Gastrocnemius medialis (tissue), 4 donors: ENCODE results near the gene CLTRN. TPM values are rescaled to one million over a fixed set of nuclear protein-coding genes. Genes with fewer than 3 reads are reported as not detected.

Experiments
- ATAC-seq, 2 donors: fragments of 150-250 bp; one replicate each; pipeline ENCODE4 v1.9.1; 2016
- DNase-seq, 2 donors: peaks; one replicate each; pipeline ENCODE4 v3.0.0-alpha.2; 2019
- H3K27ac ChIP-seq, 4 donors: fragments of 200-600 bp; sonication (generic); 1 replicate in 1 of 4; 2 replicates in 3 of 4; pipeline ENCODE4 v1.5.1; 2016 to 2018; ENCODE audit warnings: mild to moderate bottlenecking in 2 of 4, moderate library complexity in 1 of 4
- H3K27me3 ChIP-seq, 3 donors: fragments of 200-600 bp; sonication (generic) in 2 of 3; 1 replicate in 1 of 3; 2 replicates in 2 of 3; pipeline versions ENCODE4 v1.5.1 to v1.6.0; 2016 to 2019; ENCODE audit warnings: mild to moderate bottlenecking in 1 of 3, moderate library complexity in 1 of 3
- H3K36me3 ChIP-seq, 2 donors: fragments of 200-600 bp; sonication (generic) in 1 of 2; one replicate each; pipeline ENCODE4 v1.5.1; 2017 to 2018
- H3K4me1 ChIP-seq, 2 donors: fragments of 200-600 bp; sonication (generic) in 1 of 2; one replicate each; pipeline ENCODE4 v1.5.1; 2016 to 2017; ENCODE audit warnings: mild to moderate bottlenecking in 2 of 2
- H3K4me3 ChIP-seq, 4 donors: fragments of 200-600 bp; sonication (generic) in 3 of 4; 1 replicate in 1 of 4; 2 replicates in 3 of 4; pipeline ENCODE4 v1.5.1; 2016 to 2019; ENCODE audit warnings: mild to moderate bottlenecking in 2 of 4
- H3K9me3 ChIP-seq, 3 donors: fragments of 200-600 bp; sonication (generic) in 2 of 3; 1 replicate in 1 of 3; 2 replicates in 2 of 3; pipeline ENCODE4 v1.5.1; 2016 to 2019
- POLR2A ChIP-seq, 2 donors: fragments of 450-650 bp; IDR thresholded peaks; one replicate each; pipeline ENCODE4 v1.6.1; 2017; ENCODE audit warnings: antibody characterized with exemption in 2 of 2, mild to moderate bottlenecking in 2 of 2, moderate library complexity in 2 of 2
- in situ Hi-C, 4 donors: fragments of 200-750 bp; cut with MboI; loops; one replicate each; pipeline versions ENCODE4 v1.15.0 to v1.8.0; 2017; ENCODE audit warnings: low sequenced_read_pairs in 4 of 4
- intact Hi-C: fragments of 100-400 bp; cut with DNase I; formaldehyde crosslinking; loops from one replicate; pipeline ENCODE4 v1.15.1; 2023; ENCODE audit warnings: low total_unique reads
- total RNA-seq, 4 donors: library from RNA; depleted of rRNA; stranded (reverse); fragments of >200 nt; gene quantifications; one replicate each; pipeline versions ENCODE4 v1.1.0 to v1.2.3, GENCODE V29; 2016
- TF ChIP-seq, protein P1 (sequence below), 5 experiments: fragments of 450-650 bp in 3 of 5; fragments of 200-600 bp in 2 of 5; sonication (generic) in 2 of 5; IDR thresholded peaks in 4 of 5; conservative IDR thresholded peaks in 1 of 5; 1 replicate in 4 of 5; 2 replicates in 1 of 5; pipeline ENCODE4 v1.5.1; 2016 to 2019; ENCODE audit warnings: antibody characterized with exemption in 5 of 5, mild to moderate bottlenecking in 3 of 5, moderate library complexity in 3 of 5

Gene CLTRN
- total RNA-seq, 4 donors from 2014 or later: 0.26 TPM; not detected in 3

DNA sequence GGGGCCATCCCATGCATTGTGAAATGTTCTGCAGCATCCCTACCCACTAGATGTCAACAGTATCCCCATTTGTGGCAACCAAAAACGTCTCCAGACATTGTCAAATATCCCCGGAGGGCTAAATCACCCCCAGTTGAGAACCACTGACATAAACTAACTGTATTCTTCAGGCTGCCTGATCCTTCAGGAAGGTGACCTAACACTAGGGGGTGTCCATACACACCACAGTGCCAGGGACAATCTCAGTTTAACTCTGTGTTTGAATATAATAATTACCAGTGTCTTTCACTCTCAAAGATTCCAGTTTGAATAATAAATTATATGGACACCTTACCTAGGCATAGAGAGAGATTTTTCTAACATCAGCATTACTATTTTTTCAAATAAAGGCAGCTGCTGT is 70.2 kb downstream of the CLTRN start:
- Histone ChIP-seq H3K4me3 (no peak overlapping the region), H3K9me3 (no peaks in the 10 kb centered on the region), H3K27ac (no peak overlapping the region), H3K36me3 (no peaks in the 10 kb centered on the region), H3K27me3 (no peaks in the 10 kb centered on the region), H3K4me1 (no peaks in the 10 kb centered on the region)
- ATAC-seq (no peak), DNase-seq (no peak)
- in situ Hi-C loops: no loop called here
- TF ChIP-seq, protein P1, sequence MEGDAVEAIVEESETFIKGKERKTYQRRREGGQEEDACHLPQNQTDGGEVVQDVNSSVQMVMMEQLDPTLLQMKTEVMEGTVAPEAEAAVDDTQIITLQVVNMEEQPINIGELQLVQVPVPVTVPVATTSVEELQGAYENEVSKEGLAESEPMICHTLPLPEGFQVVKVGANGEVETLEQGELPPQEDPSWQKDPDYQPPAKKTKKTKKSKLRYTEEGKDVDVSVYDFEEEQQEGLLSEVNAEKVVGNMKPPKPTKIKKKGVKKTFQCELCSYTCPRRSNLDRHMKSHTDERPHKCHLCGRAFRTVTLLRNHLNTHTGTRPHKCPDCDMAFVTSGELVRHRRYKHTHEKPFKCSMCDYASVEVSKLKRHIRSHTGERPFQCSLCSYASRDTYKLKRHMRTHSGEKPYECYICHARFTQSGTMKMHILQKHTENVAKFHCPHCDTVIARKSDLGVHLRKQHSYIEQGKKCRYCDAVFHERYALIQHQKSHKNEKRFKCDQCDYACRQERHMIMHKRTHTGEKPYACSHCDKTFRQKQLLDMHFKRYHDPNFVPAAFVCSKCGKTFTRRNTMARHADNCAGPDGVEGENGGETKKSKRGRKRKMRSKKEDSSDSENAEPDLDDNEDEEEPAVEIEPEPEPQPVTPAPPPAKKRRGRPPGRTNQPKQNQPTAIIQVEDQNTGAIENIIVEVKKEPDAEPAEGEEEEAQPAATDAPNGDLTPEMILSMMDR (IDR thresholded peaks at IDR 0.05 in 4 of 5, conservative IDR thresholded peaks at IDR 0.05 in 1 of 5): peak in 1 of 5 experiments; percentile 11
- TF ChIP-seq POLR2A (IDR thresholded peaks at IDR 0.05): no peak
- intact Hi-C loops: no loop called here

DNA sequence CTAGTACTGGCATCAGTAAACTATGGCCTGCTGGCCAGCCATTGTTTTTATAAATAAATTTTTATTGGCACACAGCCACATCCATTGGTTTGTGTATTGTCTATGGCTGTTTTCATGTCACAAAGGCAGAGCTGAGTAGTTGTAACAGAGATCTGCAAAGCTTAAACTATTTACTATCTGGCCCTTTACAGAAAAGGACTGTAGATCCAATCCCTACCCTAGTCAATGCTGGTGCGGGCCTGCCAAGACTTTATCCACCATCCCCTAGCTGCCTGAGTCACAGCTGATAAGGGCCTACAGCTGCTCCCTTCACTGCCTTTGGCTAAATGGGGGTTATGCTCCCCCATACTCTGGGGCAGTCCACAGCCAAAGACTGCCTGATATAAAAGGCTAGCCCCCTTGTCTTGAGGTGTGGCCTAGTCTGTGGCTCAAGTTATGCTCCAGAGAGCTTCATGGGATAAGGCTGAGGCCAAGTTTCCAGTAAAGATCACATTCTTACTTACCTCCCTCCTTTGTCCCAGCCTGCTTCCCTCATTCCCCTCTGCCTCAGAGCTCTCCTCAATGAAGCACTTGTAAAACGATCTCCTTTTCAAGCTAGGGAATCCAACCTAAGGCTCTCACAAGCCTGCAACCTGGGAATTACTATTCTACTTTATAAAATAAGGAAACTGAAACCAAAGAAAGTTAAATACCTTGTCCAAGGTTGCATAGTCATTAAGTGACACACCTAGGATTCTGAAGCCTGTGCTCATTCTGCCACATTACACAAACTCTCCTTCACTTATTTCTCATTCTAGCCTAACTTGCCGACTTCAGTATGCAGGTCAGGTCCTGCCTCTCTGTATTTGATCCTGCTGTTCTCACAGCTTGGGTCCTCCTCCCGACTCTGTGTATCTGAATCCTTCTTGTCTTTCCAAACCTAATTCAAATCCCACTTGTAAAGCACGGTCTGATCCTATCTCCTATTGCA is 84.5 kb downstream of the CLTRN start:
- intact Hi-C loops (no loop called here), in situ Hi-C loops (no loop called here)
- Histone ChIP-seq H3K4me3 (no peak overlapping the region), H3K36me3 (no peaks in the 10 kb centered on the region), H3K27me3 (peaks cover 0 to 3% (median 0%) of the 10 kb centered on the region in 3 donors), H3K4me1 (no peaks in the 10 kb centered on the region), H3K9me3 (no peaks in the 10 kb centered on the region), H3K27ac (no peak overlapping the region)
- TF ChIP-seq POLR2A (IDR thresholded peaks at IDR 0.05): no peak
- TF ChIP-seq, protein P1 (IDR thresholded peaks at IDR 0.05 in 4 of 5, conservative IDR thresholded peaks at IDR 0.05 in 1 of 5): no peak
- DNase-seq: no peak
- no peak for ATAC-seq

Other genes with a start within 250 kb of the CLTRN start
- 10 to 100 TPM in 3 of 4 donors, 1 to 10 TPM in 1; 9.4 to 20.2 (median 14.2) TPM for gene PIR, start 171.5 kb downstream of the CLTRN start, total RNA-seq
- 1 to 10 TPM in 2 of 4 donors, under 1 TPM in 2; 0.40 to 2.4 (median 0.82) TPM for gene BMX, start 164.0 kb downstream of the CLTRN start, total RNA-seq
- 1 to 10 TPM; 1.0 to 6.6 (median 2.6) TPM for gene ACE2, start 63.8 kb downstream of the CLTRN start, total RNA-seq
- gene CA5B, start 73.5 kb upstream of the CLTRN start, total RNA-seq: 1 to 10 TPM in 3 of 4 donors, under 1 TPM in 1; 0.24 to 3.4 (median 1.8) TPM
- gene ZRSR2, start 125.7 kb upstream of the CLTRN start, total RNA-seq: 1 to 10 TPM; 3.9 to 8.4 (median 6.9) TPM
- 100 to 1,000 TPM in 3 of 4 donors, 10 to 100 TPM in 1; 79.8 to 155 (median 122) TPM for gene AP1S2, start 190.0 kb upstream of the CLTRN start, total RNA-seq